H54 (cell line): ENCODE measurements around the gene RTCB.

ENCODE experiments used
- DNase-seq: peaks from one replicate; pipeline ENCODE4 v3.0.0; 2011; ENCODE audit warnings: low spot score, mixed read lengths; ENCODE audit not compliant: insufficient read length
- FAIRE-seq: peaks from 3 replicates; lab custom pipeline; 2011; peaks lifted over from hg19 to GRCh38; lab: Jason Lieb, UNC
- POLR2A ChIP-seq: IDR thresholded peaks from 2 replicates; pipeline ENCODE4 v1.6.1; 2011; ENCODE audit warnings: low read depth, mild to moderate bottlenecking, low read length

Gene RTCB

DNA sequence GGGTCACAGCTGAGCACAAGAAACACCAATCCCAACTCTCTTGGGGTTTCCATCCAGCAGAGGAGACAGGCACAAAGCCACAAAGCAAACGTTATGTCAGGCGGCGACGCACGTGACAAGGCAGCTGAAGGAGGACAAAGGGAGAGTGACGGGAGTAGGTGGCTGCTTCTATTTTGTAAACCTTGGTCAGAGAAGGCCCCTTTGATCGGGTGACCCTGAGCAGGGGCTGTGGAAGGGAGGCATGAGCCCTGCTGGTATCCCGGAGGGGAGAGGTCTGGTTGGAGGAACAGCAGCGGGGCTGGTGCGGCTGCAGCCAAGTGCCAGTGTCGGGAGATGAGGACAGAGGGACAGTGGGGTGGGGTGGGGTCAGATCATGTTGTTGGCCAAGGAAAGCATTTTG is 71.6 kb downstream of the RTCB start:
- FAIRE-seq (no peak), DNase-seq (no peak)
- TF ChIP-seq POLR2A = no peak

DNA sequence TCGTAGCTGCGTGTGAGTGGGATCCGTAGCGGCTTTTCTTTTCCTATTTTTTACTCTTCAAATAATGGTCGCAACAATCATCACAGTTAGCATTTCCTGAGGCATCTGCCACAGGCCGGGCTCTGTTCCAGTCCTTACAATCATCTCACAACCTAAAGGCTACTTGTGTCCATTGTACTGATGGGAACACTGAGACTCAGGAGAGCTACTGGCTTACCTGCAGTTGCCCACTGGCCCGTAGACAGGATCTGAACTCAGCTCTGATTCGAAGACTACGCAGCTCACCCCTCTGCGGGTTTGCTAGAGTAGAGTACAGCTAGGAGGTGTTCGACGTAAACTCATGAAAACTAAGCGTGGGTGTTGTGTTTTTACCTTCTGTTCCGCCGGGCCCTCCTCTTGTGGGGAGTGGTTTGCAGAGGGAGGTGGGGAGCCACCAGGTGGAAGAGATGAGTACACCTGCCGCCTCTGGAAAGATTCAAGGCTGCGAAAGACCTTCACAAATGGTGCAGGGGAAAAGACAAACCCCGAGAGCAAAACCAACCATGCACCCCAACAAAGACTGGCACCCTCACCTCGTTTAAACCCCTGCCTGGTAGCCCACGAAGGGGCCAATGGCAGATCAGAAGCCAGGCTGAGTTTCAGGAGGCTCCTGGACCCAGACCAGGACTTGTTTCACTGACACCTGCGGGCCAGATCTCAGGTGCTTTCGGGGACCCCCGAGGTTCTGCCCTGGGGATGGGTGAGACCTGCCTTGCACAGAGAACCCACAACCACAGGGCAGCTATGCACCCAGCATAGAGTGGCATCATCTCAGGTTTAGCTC is 72.6 kb downstream of the RTCB start:
- TF ChIP-seq POLR2A = no peak
- no peak for FAIRE-seq
- no peak for DNase-seq

DNA sequence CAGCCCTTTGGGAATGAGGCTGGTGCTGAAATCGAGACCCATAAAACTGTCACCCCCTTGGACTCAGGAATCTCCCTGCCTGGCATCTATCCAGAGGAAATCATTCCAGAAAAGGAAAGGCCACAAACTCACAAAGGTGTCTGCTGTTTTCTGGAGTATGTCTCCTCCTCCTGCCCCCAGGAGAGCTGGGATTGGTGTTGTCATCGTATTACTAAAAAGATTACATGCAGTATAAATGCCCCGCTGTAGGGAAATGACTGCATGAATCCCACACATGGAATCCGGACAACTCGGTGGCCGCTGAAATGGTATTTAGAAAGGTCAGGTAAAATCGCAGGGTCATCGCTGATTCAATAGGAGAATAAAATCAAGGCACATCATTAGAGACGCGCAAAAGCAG is 73.3 kb downstream of the RTCB start:
- FAIRE-seq (no peak), DNase-seq (no peak)
- TF ChIP-seq POLR2A = no peak
